Measurements from ENCODE around the gene COMTD1. TPM values are rescaled to one million over a fixed set of nuclear protein-coding genes. Genes with fewer than 3 reads are reported as not detected.

COMTD1 gene
- total and polyA plus RNA-seq, 2 of the 8 experiments (the other 6 are each of a cell fraction or from before 2014, with no cell fraction given) = 31.9 to 42.4 TPM

GRCh38 chr10:75269605-75270004 is 33.8 kb upstream of the COMTD1 start:
- Histone ChIP-seq H3K9ac (replicated peaks in 1 of 4; ENCODE audit: extremely low read depth in 1 of 4, low read depth in 3 of 4, low read length in 3 of 4) (no peak overlapping the region), H3K56ac (replicated peaks; ENCODE audit: insufficient read length, low read depth, low read length) (no peak overlapping the region), H4K20me1 (replicated peaks in 1 of 2; ENCODE audit: control insufficient read depth in 1 of 2, insufficient read depth in 2 of 2, low read length in 2 of 2) (peaks cover 0 to 1% of the 10 kb centered on the region in 2 experiments), H3K18ac (ENCODE audit: extremely low read depth, low read length) (no peak overlapping the region), H3K79me2 (ENCODE audit: control insufficient read depth in 1 of 2, insufficient read depth in 2 of 2, low read length in 2 of 2) (no peaks in the 10 kb centered on the region), H3K4me2 (ENCODE audit: insufficient read depth in 1 of 2, low read depth in 2 of 2, low read length in 2 of 2) (no peak overlapping the region), H3K23ac (ENCODE audit: insufficient read length) (no peak overlapping the region), H3K23me2 (ENCODE audit: low read depth, low read length) (no peaks in the 10 kb centered on the region), H3K27me3 (replicated peaks in 1 of 4; ENCODE audit: control insufficient read depth in 3 of 4, extremely low read depth in 1 of 4, insufficient read depth in 3 of 4, low read length in 3 of 4) (no peaks in the 10 kb centered on the region), H4K8ac (ENCODE audit: extremely low read depth, insufficient read depth, low read length) (no peak overlapping the region), H4K91ac (replicated peaks; ENCODE audit: insufficient read length, low read length) (no peak overlapping the region), H2BK5ac (ENCODE audit: low read depth, low read length) (no peak overlapping the region), H3K9me3 (ENCODE audit: insufficient read depth in 2 of 2, low read depth in 1 of 2, low read length in 1 of 2) (no peaks in the 10 kb centered on the region), H2BK120ac (replicated peaks; ENCODE audit: low read depth, low read length) (no peak overlapping the region), H2AFZ (ENCODE audit: low read length) (no peak overlapping the region), H2AK5ac (ENCODE audit: low read depth, low read length) (no peak overlapping the region), H3K36me3 (ENCODE audit: control insufficient read depth in 2 of 4, insufficient read depth in 4 of 4, low read length in 3 of 4) (no peaks in the 10 kb centered on the region), H3K4me1 (replicated peaks in 1 of 4; ENCODE audit: control insufficient read depth in 3 of 4, insufficient read depth in 4 of 4, low read length in 3 of 4) (no peaks in the 10 kb centered on the region), H3K14ac (ENCODE audit: insufficient read length) (no peak overlapping the region), H2BK12ac (ENCODE audit: low read depth, low read length) (no peak overlapping the region), H2BK20ac (ENCODE audit: low read length) (no peak overlapping the region), H4K5ac (ENCODE audit: insufficient read length, low read depth, low read length) (no peak overlapping the region), H3K79me1 (ENCODE audit: low read depth, low read length) (no peaks in the 10 kb centered on the region), H2BK15ac (ENCODE audit: low read length) (no peak overlapping the region), H3K4me3 (ENCODE audit: extremely low read depth in 1 of 4, insufficient read depth in 2 of 4, low read depth in 3 of 4, low read length in 4 of 4) (no peak overlapping the region), H3K27ac (ENCODE audit: low read depth, low read length) (no peak overlapping the region), H3K4ac (replicated peaks; ENCODE audit: insufficient read length, low read depth, low read length) (no peak overlapping the region)
- FAIRE-seq = no peak
- no peak for DNase-seq (ENCODE audit: low read depth in 1 of 2, low spot score in 2 of 2)
- 92% methylated on average over 5 of the region's 5 CpGs; no CpG with 5 or more reads in 1 of the 2 experiments for WGBS, 2 experiments (ENCODE audit: extremely low coverage in 1 of 2, insufficient coverage in 1 of 2, insufficient read length in 1 of 2, insufficient replicate concordance in 2 of 2, low coverage in 1 of 2, low lambda C conversion rate in 2 of 2, missing lambda C conversion rate in 1 of 2)
- POLR2A ChIA-PET (ENCODE audit: partially characterized antibody) = interaction anchor here (0.6 kb wide), 1 partner anchor 1039 kb away, joined by 3 read pairs; no protein-coding TSS in a partner anchor
- CTCF ChIA-PET (ENCODE audit: partially characterized antibody) = interaction anchor here (0.6 to 1.4 kb wide), 4 partner anchors 21 to 348 kb away, joined by 3 to 4 read pairs (median 3); no protein-coding TSS in a partner anchor
- TF ChIP-seq NRF1 (IDR thresholded peaks at IDR 0.05; ENCODE audit: low read depth, low read length) (no peak), E2F6 (IDR thresholded peaks at IDR 0.05) (no peak), SP4 (IDR thresholded peaks at IDR 0.05; ENCODE audit: low read length) (no peak), SP1 (IDR thresholded peaks at IDR 0.05; ENCODE audit: low read depth, low read length) (no peak), HDAC6 (IDR thresholded peaks at IDR 0.05; ENCODE audit: low read depth, low read length) (no peak), GTF2F1 (IDR thresholded peaks at IDR 0.05; ENCODE audit: borderline replicate concordance, low read depth, low read length) (no peak), RFX5 (IDR thresholded peaks at IDR 0.05; ENCODE audit: borderline replicate concordance, low read depth, low read length) (no peak), RBBP5 (IDR thresholded peaks at IDR 0.05; ENCODE audit: borderline replicate concordance, low read depth, low read length) (no peak), EGR1 (IDR thresholded peaks at IDR 0.05; ENCODE audit: borderline replicate concordance, low read depth, low read length) (no peak), SIX5 (IDR thresholded peaks at IDR 0.05; ENCODE audit: low read depth, low read length) (no peak), ATF2 (IDR thresholded peaks at IDR 0.05; ENCODE audit: low read length) (no peak), BCL11A (IDR thresholded peaks at IDR 0.05; ENCODE audit: low read depth in 2 of 2, low read length in 2 of 2) (no peak), TEAD4 (IDR thresholded peaks at IDR 0.05; ENCODE audit: low read depth, low read length) (no peak)
